OCI-LY7 (cell line): ENCODE results near the gene CHN1.
A peak's percentile ranks its signal among the peaks of the same experiment; 100 is the strongest.

ENCODE experiments used
- CTCF ChIP-seq: fragments of 200-600 bp; sonication (generic); conservative IDR thresholded peaks from 2 replicates; pipeline ENCODE4 v1.5.1; 2014; ENCODE audit warnings: mild to moderate bottlenecking, antibody characterized with exemption, low read length, moderate library complexity, mixed read lengths
- EZH2phosphoT487 ChIP-seq: fragments of 200-600 bp; sonication (generic); IDR thresholded peaks from 2 replicates; pipeline ENCODE4 v1.6.1; 2018; ENCODE audit warnings: low read depth, borderline replicate concordance, mild to moderate bottlenecking, mixed run types, antibody characterized with exemption, low read length, moderate library complexity, mixed read lengths

- 0 out of 2 replicates have a peak, but pooled peaks have one; percentile 14 for TF ChIP-seq CTCF
- TF ChIP-seq EZH2phosphoT487, result peak; percentile 95
These were observed at the start of gene CHN1 for GRCh38 chr2:175004980-175005732.
